Measurements from ENCODE around the gene BICDL1. TPM values are rescaled to one million over a fixed set of nuclear protein-coding genes. Genes with fewer than 3 reads are reported as not detected.
"Not testable (repeated sequence)": the region's sequence is repeated elsewhere in the genome, so short reads cannot be mapped to it uniquely, and the experiment has no call there.

Gene BICDL1
- total and polyA plus RNA-seq, 7 donors, result 0.16 to 13.1 (median 1.4) TPM

DNA sequence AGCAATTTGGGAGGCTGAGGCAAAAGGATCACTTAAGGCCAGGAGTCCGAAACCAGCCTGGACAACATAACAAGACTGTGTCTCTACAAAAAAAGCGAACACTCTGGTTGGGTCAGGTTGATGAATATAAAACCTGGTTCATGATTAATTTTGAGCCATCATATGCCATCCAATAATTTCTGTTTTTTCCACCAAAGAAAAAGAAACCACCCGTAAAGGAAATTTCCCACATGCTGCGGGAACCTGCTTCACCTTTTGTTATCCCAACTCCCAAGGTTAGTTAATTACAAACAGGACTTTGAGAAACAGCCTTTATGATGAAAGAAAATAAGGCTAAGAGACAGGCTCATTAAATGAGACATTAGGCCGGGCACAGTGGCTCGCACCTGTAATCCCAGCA lies 24.1 kb upstream of the BICDL1 start:
- no peaks in the 10 kb centered on the region for H3K27me3 ChIP-seq
- no peak overlapping the region for H3K27ac ChIP-seq
- H3K4me1 ChIP-seq, result no peaks in the 10 kb centered on the region
- no peaks in the 10 kb centered on the region for H3K36me3 ChIP-seq
- intact Hi-C loops (cut with DNase I), result no loop called here
- H3K4me3 ChIP-seq, result no peak overlapping the region
- WGBS, 2 donors, result 84 to 90% methylated on average over 6 of the region's 6 CpGs
- H3K9me3 ChIP-seq, result no peaks in the 10 kb centered on the region
- DNase-seq, result no peak
- TF ChIP-seq, protein P1, sequence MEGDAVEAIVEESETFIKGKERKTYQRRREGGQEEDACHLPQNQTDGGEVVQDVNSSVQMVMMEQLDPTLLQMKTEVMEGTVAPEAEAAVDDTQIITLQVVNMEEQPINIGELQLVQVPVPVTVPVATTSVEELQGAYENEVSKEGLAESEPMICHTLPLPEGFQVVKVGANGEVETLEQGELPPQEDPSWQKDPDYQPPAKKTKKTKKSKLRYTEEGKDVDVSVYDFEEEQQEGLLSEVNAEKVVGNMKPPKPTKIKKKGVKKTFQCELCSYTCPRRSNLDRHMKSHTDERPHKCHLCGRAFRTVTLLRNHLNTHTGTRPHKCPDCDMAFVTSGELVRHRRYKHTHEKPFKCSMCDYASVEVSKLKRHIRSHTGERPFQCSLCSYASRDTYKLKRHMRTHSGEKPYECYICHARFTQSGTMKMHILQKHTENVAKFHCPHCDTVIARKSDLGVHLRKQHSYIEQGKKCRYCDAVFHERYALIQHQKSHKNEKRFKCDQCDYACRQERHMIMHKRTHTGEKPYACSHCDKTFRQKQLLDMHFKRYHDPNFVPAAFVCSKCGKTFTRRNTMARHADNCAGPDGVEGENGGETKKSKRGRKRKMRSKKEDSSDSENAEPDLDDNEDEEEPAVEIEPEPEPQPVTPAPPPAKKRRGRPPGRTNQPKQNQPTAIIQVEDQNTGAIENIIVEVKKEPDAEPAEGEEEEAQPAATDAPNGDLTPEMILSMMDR (IDR thresholded peaks at IDR 0.05), result no peak
- TF ChIP-seq EP300 (IDR thresholded peaks at IDR 0.05), result no peak
- no peak for TF ChIP-seq POLR2A (IDR thresholded peaks at IDR 0.05)
- no peak for TF ChIP-seq POLR2AphosphoS5 (IDR thresholded peaks at IDR 0.05)

DNA sequence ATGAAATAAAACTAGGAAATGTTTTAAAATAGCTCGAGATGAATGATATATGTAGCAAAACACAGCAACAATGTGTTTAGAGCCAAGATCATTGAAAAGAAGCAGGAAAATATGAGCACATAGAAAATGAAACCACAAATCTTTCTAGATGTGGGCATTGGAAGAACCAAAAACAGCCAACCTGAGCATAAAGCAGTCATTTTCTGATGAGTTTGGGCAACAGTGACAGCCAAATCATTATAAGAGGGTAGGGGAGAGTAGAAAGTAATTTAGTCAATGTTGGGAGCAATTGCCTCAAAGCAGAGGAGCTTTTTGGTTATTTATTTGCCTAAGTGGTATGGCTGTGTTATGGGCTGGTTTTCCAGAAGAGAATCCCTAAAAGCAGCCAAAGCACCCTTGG lies 8.8 kb upstream of the BICDL1 start:
- H3K27ac ChIP-seq, result no peak overlapping the region
- no peak overlapping the region for H3K4me3 ChIP-seq
- DNase-seq, result no peak
- no peaks in the 10 kb centered on the region for H3K36me3 ChIP-seq
- intact Hi-C loops (cut with DNase I), result no loop called here
- no peaks in the 10 kb centered on the region for H3K9me3 ChIP-seq
- peaks cover 0 to 34% (median 14%) of the 10 kb centered on the region in 3 donors for H3K27me3 ChIP-seq
- no peaks in the 10 kb centered on the region for H3K4me1 ChIP-seq
- no peak for TF ChIP-seq POLR2A (IDR thresholded peaks at IDR 0.05)
- no peak for TF ChIP-seq EP300 (IDR thresholded peaks at IDR 0.05)
- no peak for TF ChIP-seq POLR2AphosphoS5 (IDR thresholded peaks at IDR 0.05)
- TF ChIP-seq, protein P1 (IDR thresholded peaks at IDR 0.05), result no peak
- 53 to 64% methylated on average over 1 of the region's 1 CpG for WGBS, 2 donors

DNA sequence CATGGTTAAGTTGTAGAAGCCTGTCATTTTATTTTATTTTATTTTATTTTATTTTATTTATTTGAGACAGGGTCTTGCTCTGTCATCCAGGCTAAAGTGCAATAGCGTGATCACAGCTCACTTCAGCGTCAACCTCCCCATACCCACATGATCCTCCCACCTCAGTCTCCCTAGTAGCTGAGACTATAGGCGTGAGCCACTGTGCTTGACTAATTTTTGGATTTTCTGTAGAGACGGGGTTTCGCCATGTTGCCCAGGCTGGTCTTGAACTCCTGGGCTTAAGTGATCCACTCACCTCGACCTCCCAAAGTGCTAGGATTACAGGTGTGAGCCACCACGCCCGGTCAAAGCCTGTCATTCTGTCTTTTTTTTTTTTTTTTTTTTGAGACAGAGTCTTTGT lies 8.3 kb upstream of the BICDL1 start:
- H3K27ac ChIP-seq; intact Hi-C loops (cut with DNase I); H3K36me3 ChIP-seq; DNase-seq; H3K9me3 ChIP-seq; H3K4me1 ChIP-seq; H3K4me3 ChIP-seq: not testable (repeated sequence)
- WGBS, 2 donors, result 88 to 92% methylated on average over 8 of the region's 8 CpGs
- peaks cover 0 to 38% (median 14%) of the 10 kb centered on the region in 3 donors for H3K27me3 ChIP-seq

DNA sequence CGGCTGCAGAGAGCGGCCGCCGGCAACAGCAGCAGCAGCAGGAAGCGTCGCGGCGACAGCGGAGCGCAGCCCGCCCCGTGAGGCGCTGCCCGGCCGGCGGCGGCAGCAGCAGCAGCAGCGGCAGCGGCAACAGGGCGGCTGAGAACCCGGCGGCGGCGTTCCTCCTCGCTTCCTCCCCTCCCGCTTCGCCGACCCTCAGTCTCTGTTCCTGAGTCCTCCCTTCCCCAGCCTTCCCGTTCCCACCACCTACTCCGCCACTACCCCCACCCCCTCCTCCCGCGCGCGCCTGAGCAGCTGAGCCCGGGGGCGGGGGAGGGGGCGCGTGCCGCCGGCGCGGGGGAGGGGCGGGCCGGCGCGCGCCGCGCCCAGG lies 310 bp downstream of the BICDL1 start:
- intact Hi-C loops (cut with DNase I), result loop anchor here (2.0 kb wide), 1 partner anchor 97 kb away; no protein-coding TSS in a partner anchor
- H3K27ac ChIP-seq, result peak overlapping the region in 2 of 4 donors; percentile 25 to 49
- H3K9me3 ChIP-seq, result no peaks in the 10 kb centered on the region
- no peaks in the 10 kb centered on the region for H3K36me3 ChIP-seq
- H3K4me3 ChIP-seq, result peak overlapping the region in 3 of 4 donors; percentile 44 to 59 (median 57)
- DNase-seq, result no peak
- H3K4me1 ChIP-seq, result peaks cover 0 to 19% (median 16%) of the 10 kb centered on the region in 4 donors
- H3K27me3 ChIP-seq, result peaks cover 3 to 17% (median 3%) of the 10 kb centered on the region in 3 donors
- 1% methylated on average over 49 of the region's 49 CpGs for WGBS, 2 donors
- TF ChIP-seq EP300 (IDR thresholded peaks at IDR 0.05), result no peak
- TF ChIP-seq, protein P1 (IDR thresholded peaks at IDR 0.05), result no peak
- TF ChIP-seq POLR2AphosphoS5 (IDR thresholded peaks at IDR 0.05), result no peak
- TF ChIP-seq POLR2A (IDR thresholded peaks at IDR 0.05), result no peak

DNA sequence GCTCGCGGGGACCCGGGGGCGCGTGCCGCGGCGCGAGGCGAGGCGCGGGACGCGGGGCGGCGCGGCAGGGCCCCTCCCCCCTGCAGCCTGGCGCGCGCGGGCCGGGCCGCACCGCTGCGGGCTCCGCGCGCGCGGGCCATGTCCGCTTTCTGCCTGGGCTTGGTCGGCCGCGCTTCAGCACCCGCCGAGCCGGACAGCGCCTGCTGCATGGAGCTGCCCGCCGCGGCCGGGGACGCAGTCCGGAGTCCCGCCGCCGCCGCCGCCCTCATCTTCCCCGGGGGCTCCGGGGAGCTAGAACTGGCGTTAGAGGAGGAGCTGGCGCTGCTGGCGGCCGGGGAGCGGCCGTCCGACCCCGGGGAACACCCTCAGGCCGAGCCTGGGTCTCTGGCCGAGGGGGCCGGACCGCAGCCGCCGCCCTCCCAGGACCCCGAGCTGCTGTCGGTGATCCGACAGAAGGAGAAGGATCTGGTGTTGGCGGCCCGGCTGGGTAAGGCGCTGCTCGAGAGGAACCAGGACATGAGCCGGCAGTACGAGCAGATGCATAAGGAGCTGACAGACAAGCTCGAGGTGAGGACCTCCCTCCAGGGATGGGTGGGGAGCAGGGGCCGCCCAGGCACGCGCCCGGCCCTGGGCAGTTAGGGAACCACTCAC lies 820 bp downstream of the BICDL1 start:
- Histone ChIP-seq H3K9me3 (no peaks in the 10 kb centered on the region), H3K27ac (no peak overlapping the region), H3K4me1 (peaks cover 0 to 19% (median 16%) of the 10 kb centered on the region in 4 donors), H3K4me3 (peak overlapping the region in 3 of 4 donors; percentile 40 to 57 (median 44)), H3K27me3 (peaks cover 3 to 17% (median 6%) of the 10 kb centered on the region in 3 donors), H3K36me3 (no peaks in the 10 kb centered on the region)
- TF ChIP-seq, protein P1 (IDR thresholded peaks at IDR 0.05), result no peak
- TF ChIP-seq POLR2AphosphoS5 (IDR thresholded peaks at IDR 0.05) (no peak), POLR2A (IDR thresholded peaks at IDR 0.05) (no peak), EP300 (IDR thresholded peaks at IDR 0.05) (no peak)
- peak; percentile 73 for DNase-seq
- intact Hi-C loops (cut with DNase I), result loop anchor here (2.0 kb wide), 1 partner anchor 97 kb away; no protein-coding TSS in a partner anchor
- WGBS, 2 donors, result 0 to 1% methylated on average over 79 of the region's 79 CpGs
